A549 (cell line): ENCODE results near the gene PHC2. TPM values are rescaled to one million over a fixed set of nuclear protein-coding genes. Genes with fewer than 3 reads are reported as not detected.

Experiments
- ATAC-seq, 2 experiments: fragments of 200-7000 bp in 1 of 2; fragments of >200 bp in 1 of 2; cut with Nextera tagmentation in 1 of 2; cut with Tn5 transposase in 1 of 2; 3 replicates each; pipeline versions ENCODE4 v1.8.0 to v1.9.1; 2018 to 2020; ENCODE audit warnings: mild to moderate bottlenecking in 1 of 2, moderate library complexity in 1 of 2
- CTCF ChIA-PET: fragments of 300-600 bp; sonication (Branson Sonifier 250); formaldehyde crosslinking; extraction: SDS; loops from one replicate; lab custom pipeline; 2021; ENCODE audit warnings: antibody characterized with exemption, inconsistent platforms; lab: Yijun Ruan, JAX
- POLR2A ChIA-PET: fragments of 350-600 bp; formaldehyde crosslinking; extraction: SDS; loops from one replicate; lab custom pipeline; 2021; ENCODE audit warnings: antibody characterized with exemption, inconsistent platforms; lab: Yijun Ruan, JAX
- DNase-seq, 2 experiments: peaks; one replicate each; pipeline versions ENCODE4 v3.0.0 to v3.0.0-alpha.2; 2011 to 2016; ENCODE audit warnings: low read depth in 1 of 2, low spot score in 1 of 2
- FAIRE-seq: peaks from 2 replicates; lab custom pipeline; 2011; peaks lifted over from hg19 to GRCh38; lab: Jason Lieb, UNC
- H3K27ac ChIP-seq, 2 experiments: fragments of >200 bp; sonication (Bioruptor Twin); formaldehyde crosslinking; 3 replicates each; pipeline ENCODE4 v1.5.1; 2016 to 2017
- H3K4me1 ChIP-seq: fragments of >200 bp; sonication (Bioruptor Twin); formaldehyde crosslinking; 3 replicates; pipeline ENCODE4 v1.6.1; 2016
- H3K4me2 ChIP-seq: fragments of >200 bp; sonication (Bioruptor Twin); formaldehyde crosslinking; 3 replicates; pipeline ENCODE4 v1.6.1; 2016
- H3K4me3 ChIP-seq: fragments of >200 bp; sonication (Bioruptor Twin); formaldehyde crosslinking; 3 replicates; pipeline ENCODE4 v1.5.1; 2016
- H3K9me3 ChIP-seq: fragments of >200 bp; sonication (Bioruptor Twin); formaldehyde crosslinking; 3 replicates; pipeline ENCODE4 v1.6.1; 2016
- BHLHE40 ChIP-seq: IDR thresholded peaks from 2 replicates; pipeline ENCODE4 v1.6.1; 2012; ENCODE audit warnings: low read depth, low read length, inconsistent platforms
- CEBPB ChIP-seq, 2 experiments: fragments of >200 bp in 1 of 2; sonication (Bioruptor Twin) in 1 of 2; formaldehyde crosslinking in 1 of 2; IDR thresholded peaks; 2 replicates each; pipeline ENCODE4 v1.6.1; 2012 to 2016
- CHD2 ChIP-seq: fragments of 150-350 bp; IDR thresholded peaks from 2 replicates; pipeline ENCODE4 v1.6.1; 2014; ENCODE audit warnings: low read length; ENCODE audit not compliant: partially characterized antibody
- E2F6 ChIP-seq: IDR thresholded peaks from 2 replicates; pipeline ENCODE4 v1.6.1; 2012; ENCODE audit warnings: low read depth, borderline replicate concordance
- EHF ChIP-seq: fragments of 250-450 bp; sonication (Bioruptor Pico); IDR thresholded peaks from 2 replicates; pipeline ENCODE4 v1.5.0; 2020; ENCODE audit warnings: mild to moderate bottlenecking
- GATA3 ChIP-seq: IDR thresholded peaks from 2 replicates; pipeline ENCODE4 v1.6.1; 2012; ENCODE audit warnings: borderline replicate concordance
- HEYL ChIP-seq: fragments of 250-450 bp; sonication (Bioruptor Pico); IDR thresholded peaks from 2 replicates; pipeline ENCODE4 v1.8.0; 2021; ENCODE audit warnings: mild to moderate bottlenecking, moderate library complexity
- HMGXB4 ChIP-seq: fragments of 250-450 bp; sonication (Bioruptor Pico); IDR thresholded peaks from 2 replicates; pipeline ENCODE4 v1.5.0; 2021; ENCODE audit warnings: mild to moderate bottlenecking, moderate library complexity, borderline replicate concordance
- HOXA7 ChIP-seq: fragments of 250-450 bp; sonication (Bioruptor Pico); IDR thresholded peaks from 2 replicates; pipeline ENCODE4 v1.5.0; 2020; ENCODE audit warnings: mild to moderate bottlenecking, moderate library complexity
- HOXB13 ChIP-seq: fragments of 250-450 bp; sonication (Bioruptor Pico); IDR thresholded peaks from 2 replicates; pipeline ENCODE4 v1.5.0; 2020; ENCODE audit warnings: low read depth, mild to moderate bottlenecking, moderate library complexity
- HOXB5 ChIP-seq: fragments of 250-450 bp; sonication (Bioruptor Pico); IDR thresholded peaks from 2 replicates; pipeline ENCODE4 v1.5.0; 2020; ENCODE audit warnings: mild to moderate bottlenecking, moderate library complexity
- JUNB ChIP-seq: fragments of >200 bp; sonication (Bioruptor Twin); formaldehyde crosslinking; IDR thresholded peaks from 2 replicates; pipeline ENCODE4 v1.6.1; 2016
- KDM5A ChIP-seq: fragments of 200-600 bp; sonication (generic); IDR thresholded peaks from 2 replicates; pipeline ENCODE4 v1.6.1; 2016; ENCODE audit warnings: antibody characterized with exemption, mild to moderate bottlenecking
- MAX ChIP-seq: IDR thresholded peaks from 2 replicates; pipeline ENCODE4 v1.6.1; 2012
- MYC ChIP-seq: IDR thresholded peaks from 2 replicates; pipeline ENCODE4 v1.6.1; 2012; ENCODE audit warnings: mild to moderate bottlenecking, inconsistent platforms, low read length, improper control_type of control experiment, borderline replicate concordance
- NR3C1 ChIP-seq: fragments of >200 bp; sonication (Bioruptor Twin); formaldehyde crosslinking; IDR thresholded peaks from 3 replicates; pipeline ENCODE4 v1.6.1; 2017
- POLR2A ChIP-seq: IDR thresholded peaks from 2 replicates; pipeline ENCODE4 v1.6.1; 2012; ENCODE audit warnings: mild to moderate bottlenecking, low read length
- POLR2AphosphoS2 ChIP-seq: conservative IDR thresholded peaks from 2 replicates; pipeline ENCODE4 v1.6.1; 2012; ENCODE audit warnings: low read length, improper control_type of control experiment, inconsistent platforms
- RARB ChIP-seq: fragments of 250-450 bp; sonication (Bioruptor Pico); IDR thresholded peaks from 2 replicates; pipeline ENCODE4 v1.8.0; 2021; ENCODE audit warnings: mild to moderate bottlenecking, moderate library complexity
- RCOR1 ChIP-seq: fragments of 150-350 bp; IDR thresholded peaks from 2 replicates; pipeline ENCODE4 v1.6.1; 2014; ENCODE audit warnings: antibody characterized with exemption, low read length, low read depth
- RNF2 ChIP-seq: fragments of 200-600 bp; sonication (generic); IDR thresholded peaks from 2 replicates; pipeline ENCODE4 v1.6.1; 2016; ENCODE audit warnings: low read depth, mild to moderate bottlenecking, antibody characterized with exemption, moderate library complexity, borderline replicate concordance
- SMC3 ChIP-seq: fragments of >200 bp; sonication (Bioruptor Twin); formaldehyde crosslinking; IDR thresholded peaks from 3 replicates; pipeline ENCODE4 v1.6.1; 2018; ENCODE audit warnings: inconsistent platforms
- TFCP2L1 ChIP-seq: fragments of 250-450 bp; sonication (Bioruptor Pico); IDR thresholded peaks from 2 replicates; pipeline ENCODE4 v1.5.0; 2021; ENCODE audit warnings: mild to moderate bottlenecking
- TP53 ChIP-seq: fragments of 250-450 bp; sonication (Bioruptor Pico); IDR thresholded peaks from 2 replicates; pipeline ENCODE4 v1.5.0; 2021; ENCODE audit warnings: mild to moderate bottlenecking, moderate library complexity
- ZNF302 ChIP-seq: fragments of 250-450 bp; sonication (Bioruptor Pico); IDR thresholded peaks from 2 replicates; pipeline ENCODE4 v1.9.0; 2021; ENCODE audit warnings: inconsistent platforms, mild to moderate bottlenecking, moderate library complexity
- ZSCAN20 ChIP-seq: fragments of 250-450 bp; sonication (Bioruptor Pico); IDR thresholded peaks from 2 replicates; pipeline ENCODE4 v1.8.0; 2022; ENCODE audit warnings: mild to moderate bottlenecking, moderate library complexity
- WGBS: methylation state at CpG from one replicate; pipeline ENCODE4 v1.1.6; 2017; ENCODE audit errors: missing lambda C conversion rate; 5-methylcytosine and 5-hydroxymethylcytosine counted together
- polyA plus RNA-seq, 4 experiments: library from polyadenylated mRNA; depleted of rRNA in 3 of 4; stranded (reverse); fragments of >200 nt; fragmentation: RNase III in 1 of 4; extraction: RNeasy Plus Mini Kit Qiagen cat#74134 plus additional on column Dnase treatment in 1 of 4; gene quantifications; 2 replicates in 3 of 4; 3 replicates in 1 of 4; pipeline ENCODE4 v1.2.3, GENCODE V29; 2011 to 2017
- TF ChIP-seq, protein P1 (sequence below): fragments of 450-650 bp; IDR thresholded peaks from 2 replicates; pipeline ENCODE4 v1.6.1; 2014; ENCODE audit warnings: antibody characterized with exemption

Gene PHC2
- polyA plus RNA-seq, 2 of the 4 experiments (the other 2 are of a cell fraction), result 29.9 to 33.2 TPM

DNA sequence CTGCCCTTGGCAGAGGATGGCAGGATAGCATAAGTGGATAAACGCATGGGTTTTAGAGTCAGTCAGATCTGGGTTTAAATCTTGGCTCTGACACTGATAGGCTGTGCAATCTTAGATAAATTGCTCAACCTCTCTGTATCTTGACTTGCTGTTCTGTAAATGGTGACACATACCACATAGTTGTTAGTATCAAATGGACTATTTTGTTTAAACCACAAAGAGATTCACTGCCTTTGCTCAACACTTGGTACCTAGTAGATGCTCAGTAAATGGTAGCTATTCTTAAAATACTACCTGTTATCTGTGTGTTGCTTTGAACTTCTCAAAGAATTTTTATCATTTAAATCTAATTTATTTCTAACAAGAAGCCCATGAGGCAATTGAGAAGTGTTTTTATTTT is 70.5 kb downstream of the PHC2 start:
- CTCF ChIA-PET, result interaction anchor here (1.0 to 1.1 kb wide), 2 partner anchors 29 to 65 kb away, joined by 3 read pairs; no protein-coding TSS in a partner anchor
- DNase-seq, result no peak
- no peak for ATAC-seq
- no peaks in the 10 kb centered on the region for H3K4me1 ChIP-seq
- H3K4me3 ChIP-seq, result no peak overlapping the region
- no peak overlapping the region for H3K4me2 ChIP-seq
- H3K9me3 ChIP-seq, result no peaks in the 10 kb centered on the region
- H3K27ac ChIP-seq, result no peak overlapping the region
- FAIRE-seq, result no peak
- TF ChIP-seq MYC (no peak), HOXA7 (no peak), RNF2 (no peak), NR3C1 (no peak), HOXB5 (CRISPR knock-in tag) (no peak), HOXB13 (CRISPR knock-in tag) (no peak), CEBPB (IDR thresholded peaks at IDR 0.05) (no peak), POLR2AphosphoS2 (no peak), HEYL (CRISPR knock-in tag) (no peak), GATA3 (no peak), ZSCAN20 (CRISPR knock-in tag) (no peak), HMGXB4 (CRISPR knock-in tag) (no peak), TP53 (CRISPR knock-in tag) (no peak), JUNB (no peak)
- TF ChIP-seq, all 56 proteins: peak for 0
- POLR2A ChIA-PET, result interaction anchor here (0.7 kb wide), 1 partner anchor 10 kb away, joined by 3 read pairs; no protein-coding TSS in a partner anchor
- 93% methylated on average over 1 of the region's 1 CpG for WGBS

DNA sequence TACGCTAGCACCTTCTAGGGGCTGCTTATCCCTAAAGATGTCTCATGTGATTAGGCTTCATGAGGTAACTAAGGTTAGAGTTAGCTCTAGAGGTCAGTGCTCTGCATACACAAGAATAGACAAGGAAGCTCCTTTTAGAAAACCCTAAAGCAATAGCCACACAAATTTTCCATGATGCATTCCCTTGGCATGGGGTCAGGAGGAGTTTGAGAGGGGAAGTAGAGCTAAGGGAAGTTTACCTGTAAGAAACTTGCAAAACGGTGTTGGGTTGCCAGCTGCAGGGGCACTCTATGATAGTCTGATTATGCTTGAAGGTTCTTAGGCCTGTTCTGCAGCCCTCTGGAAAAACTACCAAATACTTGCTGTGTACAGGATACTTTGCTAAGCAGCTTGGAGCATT is 71.0 kb downstream of the PHC2 start:
- no peak overlapping the region for H3K4me2 ChIP-seq
- DNase-seq (no peak), ATAC-seq (no peak), FAIRE-seq (no peak)
- H3K4me3 ChIP-seq, result no peak overlapping the region
- no peak overlapping the region for H3K27ac ChIP-seq
- 84% methylated on average over 2 of the region's 2 CpGs for WGBS
- no peak for TF ChIP-seq POLR2A
- TF ChIP-seq NR3C1, result no peak
- no peak for TF ChIP-seq RCOR1
- no peak for TF ChIP-seq KDM5A
- TF ChIP-seq HOXB13 (CRISPR knock-in tag), result no peak
- no peak for TF ChIP-seq ZNF302
- TF ChIP-seq BHLHE40, result no peak
- TF ChIP-seq ZSCAN20 (CRISPR knock-in tag), result no peak
- no peak for TF ChIP-seq RARB (CRISPR knock-in tag)
- TF ChIP-seq POLR2AphosphoS2, result no peak
- no peak for TF ChIP-seq RNF2
- no peak for TF ChIP-seq CHD2
- TF ChIP-seq, protein P1, sequence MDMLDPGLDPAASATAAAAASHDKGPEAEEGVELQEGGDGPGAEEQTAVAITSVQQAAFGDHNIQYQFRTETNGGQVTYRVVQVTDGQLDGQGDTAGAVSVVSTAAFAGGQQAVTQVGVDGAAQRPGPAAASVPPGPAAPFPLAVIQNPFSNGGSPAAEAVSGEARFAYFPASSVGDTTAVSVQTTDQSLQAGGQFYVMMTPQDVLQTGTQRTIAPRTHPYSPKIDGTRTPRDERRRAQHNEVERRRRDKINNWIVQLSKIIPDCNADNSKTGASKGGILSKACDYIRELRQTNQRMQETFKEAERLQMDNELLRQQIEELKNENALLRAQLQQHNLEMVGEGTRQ, result no peak
- TF ChIP-seq E2F6, result no peak
- TF ChIP-seq EHF, result no peak
- TF ChIP-seq MAX, result no peak
- TF ChIP-seq TFCP2L1 (CRISPR knock-in tag), result no peak
- no peak for TF ChIP-seq SMC3
- no peaks in the 10 kb centered on the region for H3K4me1 ChIP-seq
- POLR2A ChIA-PET, result interaction anchor here (0.7 kb wide), 1 partner anchor 10 kb away, joined by 3 read pairs; no protein-coding TSS in a partner anchor
- CTCF ChIA-PET, result interaction anchor here (1.0 to 1.1 kb wide), 2 partner anchors 29 to 64 kb away, joined by 3 read pairs; no protein-coding TSS in a partner anchor
- H3K9me3 ChIP-seq, result no peaks in the 10 kb centered on the region
